Small intestine (tissue), 7 donors: ENCODE results near the gene AXDND1. TPM values are rescaled to one million over a fixed set of nuclear protein-coding genes. Genes with fewer than 3 reads are reported as not detected.
A peak's percentile ranks its signal among the peaks of the same experiment; 100 is the strongest.
"Not testable (repeated sequence)": the region's sequence is repeated elsewhere in the genome, so short reads cannot be mapped to it uniquely, and the experiment has no call there.

Source experiments
- DNase-seq, 2 donors: peaks; one replicate each; pipeline versions ENCODE4 v3.0.0 to v3.0.0-alpha.2; 2013
- FAIRE-seq: peaks from 2 replicates; lab custom pipeline; 2012; peaks lifted over from hg19 to GRCh38; lab: Jason Lieb, UNC
- H3K27ac ChIP-seq, 3 donors: one replicate each; pipeline ENCODE4 v1.5.1; 2013; ENCODE audit warnings: low read length in 2 of 3, mild to moderate bottlenecking in 2 of 3, control low read depth in 1 of 3, inconsistent platforms in 1 of 3, low read depth in 1 of 3, moderate library complexity in 1 of 3
- H3K27me3 ChIP-seq, 3 donors: one replicate each; pipeline ENCODE4 v1.6.1; 2013; ENCODE audit warnings: low read length in 3 of 3, inconsistent platforms in 1 of 3; ENCODE audit not compliant: control insufficient read depth in 3 of 3, insufficient read depth in 3 of 3
- H3K36me3 ChIP-seq, 3 donors: one replicate each; pipeline ENCODE4 v1.6.1; 2013; ENCODE audit warnings: low read length in 3 of 3, inconsistent platforms in 1 of 3, low read depth in 1 of 3, mild to moderate bottlenecking in 1 of 3, moderate library complexity in 1 of 3; ENCODE audit not compliant: control insufficient read depth in 3 of 3, insufficient read depth in 2 of 3
- H3K4me1 ChIP-seq, 3 donors: one replicate each; pipeline ENCODE4 v1.6.1; 2013; ENCODE audit warnings: low read length in 2 of 3, inconsistent platforms in 1 of 3, low read depth in 1 of 3, mild to moderate bottlenecking in 1 of 3, moderate library complexity in 1 of 3; ENCODE audit not compliant: control insufficient read depth in 3 of 3, insufficient read depth in 2 of 3
- H3K4me3 ChIP-seq, 3 donors: one replicate each; pipeline ENCODE4 v1.5.1; 2013; ENCODE audit warnings: low read length in 3 of 3, control low read depth in 1 of 3, inconsistent platforms in 1 of 3, low read depth in 1 of 3, mild to moderate bottlenecking in 1 of 3, moderate library complexity in 1 of 3
- H3K9me3 ChIP-seq, 2 donors: one replicate each; pipeline ENCODE4 v1.6.1; 2013; ENCODE audit warnings: low read depth in 1 of 2, low read length in 1 of 2; ENCODE audit not compliant: control insufficient read depth in 2 of 2, insufficient read depth in 1 of 2
- WGBS, 3 donors: extraction: QIAGEN DNeasy Blood & Tissue Kit; methylation state at CpG; one replicate each; pipeline ENCODE4 v1.1.7; 2013; 5-methylcytosine and 5-hydroxymethylcytosine counted together
- polyA plus RNA-seq, 4 donors: library from polyadenylated mRNA; stranded (reverse) in 3 of 4; unstranded in 1 of 4; fragments of 200-250 nt in 3 of 4; fragments of 120-200 nt in 1 of 4; gene quantifications; one replicate each; pipeline versions ENCODE4 v1.2.1 to v1.2.3, GENCODE V29; 2013
- donor health status: healthy with polysubstance abuse.
- donor health status: control.
- donor health status: control.
- donor health status: Bipolar disorder and iron deficiency.
- donor health status: healthy.

AXDND1 gene
- polyA plus RNA-seq, 4 donors = 0.22 to 28.0 (median 6.7) TPM

GRCh38 chr1:179506199-179506598 is 140.4 kb downstream of the AXDND1 start:
- WGBS, 3 donors = 89 to 95% (median 89%) methylated on average over 6 of the region's 6 CpGs

GRCh38 chr1:179509384-179509783 is 143.6 kb downstream of the AXDND1 start:
- H3K36me3 ChIP-seq = no peaks in the 10 kb centered on the region
- H3K9me3 ChIP-seq = no peaks in the 10 kb centered on the region
- DNase-seq (no peak), FAIRE-seq (no peak)
- H3K27ac ChIP-seq = no peak overlapping the region
- no peaks in the 10 kb centered on the region for H3K27me3 ChIP-seq
- no peak overlapping the region for H3K4me3 ChIP-seq
- H3K4me1 ChIP-seq = no peaks in the 10 kb centered on the region
- WGBS, 3 donors = 79 to 82% (median 82%) methylated on average over 4 of the region's 4 CpGs

More at GRCh38 chr1:179506199-179506598, 140.4 kb downstream of the AXDND1 start:
- no peak overlapping the region for H3K27ac ChIP-seq
- DNase-seq = no peak
- no peak overlapping the region for H3K4me3 ChIP-seq
- no peaks in the 10 kb centered on the region for H3K9me3 ChIP-seq
- H3K36me3 ChIP-seq = no peaks in the 10 kb centered on the region
- H3K27me3 ChIP-seq = no peaks in the 10 kb centered on the region
- no peak for FAIRE-seq
- H3K4me1 ChIP-seq = no peaks in the 10 kb centered on the region

- FAIRE-seq (no peak), DNase-seq (no peak)
- Histone ChIP-seq H3K27ac (no peak overlapping the region), H3K4me1 (no peaks in the 10 kb centered on the region), H3K4me3 (no peak overlapping the region), H3K36me3 (no peaks in the 10 kb centered on the region), H3K27me3 (no peaks in the 10 kb centered on the region), H3K9me3 (no peaks in the 10 kb centered on the region)
- WGBS, 3 donors = 33 to 46% (median 36%) methylated on average over 2 of the region's 2 CpGs
Measured at GRCh38 chr1:179510038-179510437, 144.3 kb downstream of the AXDND1 start.

GRCh38 chr1:179516976-179517705 is 151.4 kb downstream of the AXDND1 start:
- no peaks in the 10 kb centered on the region for H3K9me3 ChIP-seq
- H3K36me3 ChIP-seq = no peaks in the 10 kb centered on the region
- H3K27ac ChIP-seq = peak overlapping the region in 1 of 3 donors; percentile 88
- WGBS, 3 donors = 16 to 56% (median 27%) methylated on average over 11 of the region's 11 CpGs
- no peak overlapping the region for H3K4me3 ChIP-seq
- H3K27me3 ChIP-seq = no peaks in the 10 kb centered on the region
- FAIRE-seq (no peak), DNase-seq (peak; percentile 2 to 87)
- H3K4me1 ChIP-seq = peaks cover 0 to 1% (median 0%) of the 10 kb centered on the region in 3 donors

- not testable (repeated sequence) for H3K4me3 ChIP-seq, H3K9me3 ChIP-seq, DNase-seq, H3K27me3 ChIP-seq, H3K36me3 ChIP-seq, FAIRE-seq, H3K27ac ChIP-seq, H3K4me1 ChIP-seq
- 88 to 97% (median 96%) methylated on average over 1 of the region's 1 CpG for WGBS, 3 donors
Measured at GRCh38 chr1:179518544-179518943, 152.8 kb downstream of the AXDND1 start.

- H3K36me3 ChIP-seq = no peaks in the 10 kb centered on the region
- no peak overlapping the region for H3K4me3 ChIP-seq
- no peaks in the 10 kb centered on the region for H3K4me1 ChIP-seq
Measured at GRCh38 chr1:179529482-179530195, 163.9 kb downstream of the AXDND1 start.

GRCh38 chr1:179530352-179530751 is 164.6 kb downstream of the AXDND1 start:
- no peak overlapping the region for H3K4me3 ChIP-seq
- no peak for DNase-seq
- no peak for FAIRE-seq
- no peaks in the 10 kb centered on the region for H3K4me1 ChIP-seq
- no peaks in the 10 kb centered on the region for H3K27me3 ChIP-seq
- WGBS, 3 donors = 69 to 96% (median 71%) methylated on average over 1 of the region's 1 CpG
- H3K27ac ChIP-seq = no peak overlapping the region
- no peaks in the 10 kb centered on the region for H3K36me3 ChIP-seq
- no peaks in the 10 kb centered on the region for H3K9me3 ChIP-seq

More at GRCh38 chr1:179529482-179530195, 163.9 kb downstream of the AXDND1 start:
- no peaks in the 10 kb centered on the region for H3K9me3 ChIP-seq
- no peaks in the 10 kb centered on the region for H3K27me3 ChIP-seq
- no peak for FAIRE-seq
- no peak for DNase-seq
- H3K27ac ChIP-seq = no peak overlapping the region
- 78 to 90% (median 87%) methylated on average over 8 of the region's 8 CpGs for WGBS, 3 donors

GRCh38 chr1:179541774-179542173 is 176.0 kb downstream of the AXDND1 start:
- Histone ChIP-seq H3K27me3 (peaks cover 0 to 3% (median 0%) of the 10 kb centered on the region in 3 donors), H3K27ac (no peak overlapping the region), H3K9me3 (peaks cover 0 to 3% of the 10 kb centered on the region in 2 donors), H3K4me1 (no peaks in the 10 kb centered on the region), H3K4me3 (no peak overlapping the region), H3K36me3 (no peaks in the 10 kb centered on the region)
- WGBS, 3 donors = 68 to 77% (median 70%) methylated on average over 2 of the region's 2 CpGs
- FAIRE-seq (peak; percentile 23), DNase-seq (no peak)
